H1 (cell line): ENCODE data around the gene UNC93A. TPM values are rescaled to one million over a fixed set of nuclear protein-coding genes. Genes with fewer than 3 reads are reported as not detected.
"Not testable (repeated sequence)": the region's sequence is repeated elsewhere in the genome, so short reads cannot be mapped to it uniquely, and the experiment has no call there.

Source experiments
- CTCF ChIA-PET: fragments of 300-600 bp; sonication (Branson Sonifier 250); formaldehyde crosslinking; loops from one replicate; lab custom pipeline; 2021; ENCODE audit not compliant: partially characterized antibody; lab: Charles Lee
- POLR2A ChIA-PET: fragments of 300-600 bp; sonication (Branson Sonifier 250); formaldehyde crosslinking; loops from one replicate; lab custom pipeline; 2021; ENCODE audit warnings: inconsistent platforms; ENCODE audit not compliant: partially characterized antibody; lab: Charles Lee
- DNase-seq, 2 experiments: peaks; one replicate each; pipeline versions ENCODE4 v3.0.0 to v3.0.0-alpha.2; 2010 to 2022; ENCODE audit warnings: low spot score in 2 of 2, low read depth in 1 of 2, mixed read lengths in 1 of 2
- FAIRE-seq: peaks from 2 replicates; lab custom pipeline; 2011; peaks lifted over from hg19 to GRCh38; lab: Jason Lieb, UNC
- H2AFZ ChIP-seq: 2 replicates; pipeline ENCODE4 v1.8.1; 2012; ENCODE audit warnings: low read length, inconsistent platforms
- H2AK5ac ChIP-seq: 2 replicates; pipeline ENCODE4 v1.6.1; 2013; ENCODE audit warnings: low read depth, low read length
- H2BK120ac ChIP-seq: replicated peaks from 2 replicates; pipeline ENCODE3; 2013; ENCODE audit warnings: low read depth, low read length, inconsistent platforms
- H2BK12ac ChIP-seq: 2 replicates; pipeline ENCODE4 v1.6.1; 2013; ENCODE audit warnings: low read depth, low read length
- H2BK15ac ChIP-seq: 2 replicates; pipeline ENCODE4 v1.6.1; 2013; ENCODE audit warnings: low read length
- H2BK20ac ChIP-seq: 2 replicates; pipeline ENCODE4 v1.6.1; 2013; ENCODE audit warnings: low read length
- H2BK5ac ChIP-seq: 2 replicates; pipeline ENCODE4 v1.6.1; 2013; ENCODE audit warnings: low read depth, low read length
- H3K14ac ChIP-seq: 2 replicates; pipeline ENCODE4 v1.6.1; 2013; ENCODE audit warnings: inconsistent platforms; ENCODE audit not compliant: insufficient read length
- H3K18ac ChIP-seq: 2 replicates; pipeline ENCODE4 v1.6.1; 2013; ENCODE audit warnings: low read length; ENCODE audit errors: extremely low read depth
- H3K23ac ChIP-seq: 2 replicates; pipeline ENCODE4 v1.6.1; 2013; ENCODE audit warnings: inconsistent platforms; ENCODE audit not compliant: insufficient read length
- H3K23me2 ChIP-seq: 2 replicates; pipeline ENCODE4 v1.6.1; 2013; ENCODE audit warnings: low read depth, low read length
- H3K27ac ChIP-seq: 2 replicates; pipeline ENCODE4 v1.6.1; 2011; ENCODE audit warnings: low read depth, low read length, inconsistent platforms
- H3K27me3 ChIP-seq, 4 experiments: replicated peaks in 1 of 4; 1 replicate in 1 of 4; 2 replicates in 3 of 4; pipeline versions ENCODE4 v1.6.1 to v1.8.1; 2011 to 2013; ENCODE audit warnings: low read length in 3 of 4, mild to moderate bottlenecking in 3 of 4, inconsistent platforms in 2 of 4, mixed read lengths in 2 of 4, moderate library complexity in 1 of 4; ENCODE audit not compliant: control insufficient read depth in 3 of 4, insufficient read depth in 3 of 4; ENCODE audit errors: extremely low read depth in 1 of 4
- H3K36me3 ChIP-seq, 4 experiments: 2 replicates each; pipeline versions ENCODE4 v1.6.1 to v1.8.1; 2011 to 2013; ENCODE audit warnings: mild to moderate bottlenecking in 4 of 4, low read length in 3 of 4, moderate library complexity in 2 of 4, control low read depth in 1 of 4, inconsistent platforms in 1 of 4; ENCODE audit not compliant: insufficient read depth in 4 of 4, control insufficient read depth in 2 of 4
- H3K4ac ChIP-seq: replicated peaks from 2 replicates; pipeline ENCODE3; 2013; ENCODE audit warnings: low read length, low read depth, mixed read lengths, inconsistent platforms; ENCODE audit not compliant: insufficient read length
- H3K4me1 ChIP-seq, 4 experiments: replicated peaks in 1 of 4; 1 replicate in 1 of 4; 2 replicates in 3 of 4; pipeline versions ENCODE4 v1.6.1 to v1.8.1; 2011 to 2013; ENCODE audit warnings: low read length in 3 of 4, inconsistent platforms in 2 of 4, mixed read lengths in 1 of 4; ENCODE audit not compliant: insufficient read depth in 4 of 4, control insufficient read depth in 3 of 4
- H3K4me2 ChIP-seq, 2 experiments: 2 replicates each; pipeline versions ENCODE4 v1.6.1 to v1.8.1; 2011 to 2013; ENCODE audit warnings: low read depth in 2 of 2, low read length in 2 of 2, control low read depth in 1 of 2, inconsistent platforms in 1 of 2, mild to moderate bottlenecking in 1 of 2; ENCODE audit not compliant: insufficient read depth in 1 of 2
- H3K4me3 ChIP-seq, 4 experiments: fragments of 200-600, 300-600 bp in 1 of 4; sonication (generic), shearing (Covaris generic), sonication (Bioruptor Twin) in 1 of 4; 2 replicates each; pipeline versions ENCODE4 v1.5.1 to v1.8.1; 2011 to 2016; ENCODE audit warnings: low read length in 4 of 4, low read depth in 3 of 4, control low read depth in 2 of 4, inconsistent platforms in 2 of 4, mild to moderate bottlenecking in 2 of 4, mixed read lengths in 1 of 4, moderate library complexity in 1 of 4; ENCODE audit not compliant: insufficient read depth in 2 of 4; ENCODE audit errors: extremely low read depth in 1 of 4
- H3K56ac ChIP-seq: replicated peaks from 2 replicates; pipeline ENCODE3; 2013; ENCODE audit warnings: low read depth, mild to moderate bottlenecking, mixed read lengths, low read length, inconsistent platforms; ENCODE audit not compliant: insufficient read length
- H3K79me1 ChIP-seq: 2 replicates; pipeline ENCODE4 v1.6.1; 2013; ENCODE audit warnings: low read depth, low read length, control low read depth
- H3K79me2 ChIP-seq, 2 experiments: 2 replicates each; pipeline versions ENCODE4 v1.6.1 to v1.8.1; 2012 to 2013; ENCODE audit warnings: low read length in 2 of 2, mild to moderate bottlenecking in 2 of 2, inconsistent platforms in 1 of 2; ENCODE audit not compliant: insufficient read depth in 2 of 2, control insufficient read depth in 1 of 2
- H3K9ac ChIP-seq, 4 experiments: replicated peaks in 1 of 4; 1 replicate in 1 of 4; 2 replicates in 3 of 4; pipeline versions ENCODE4 v1.6.1 to v1.8.1; 2011 to 2013; ENCODE audit warnings: low read depth in 3 of 4, low read length in 3 of 4, control low read depth in 2 of 4, mild to moderate bottlenecking in 2 of 4, moderate library complexity in 2 of 4, inconsistent platforms in 1 of 4; ENCODE audit errors: extremely low read depth in 1 of 4
- H3K9me3 ChIP-seq, 2 experiments: 2 replicates each; pipeline versions ENCODE4 v1.6.1 to v1.8.1; 2012 to 2013; ENCODE audit warnings: mild to moderate bottlenecking in 2 of 2, moderate library complexity in 2 of 2, control low read depth in 1 of 2, inconsistent platforms in 1 of 2, low read depth in 1 of 2, low read length in 1 of 2, mixed read lengths in 1 of 2; ENCODE audit not compliant: insufficient read depth in 2 of 2
- H4K20me1 ChIP-seq, 2 experiments: replicated peaks in 1 of 2; 2 replicates each; pipeline versions ENCODE3 to v1.8.1; 2011 to 2013; ENCODE audit warnings: inconsistent platforms in 2 of 2, low read length in 2 of 2, mild to moderate bottlenecking in 1 of 2; ENCODE audit not compliant: insufficient read depth in 2 of 2, control insufficient read depth in 1 of 2
- H4K5ac ChIP-seq: 2 replicates; pipeline ENCODE4 v1.6.1; 2013; ENCODE audit warnings: low read length, low read depth, mixed read lengths, inconsistent platforms; ENCODE audit not compliant: insufficient read length
- H4K8ac ChIP-seq: 2 replicates; pipeline ENCODE4 v1.8.0; 2013; ENCODE audit warnings: mild to moderate bottlenecking, moderate library complexity, low read length, inconsistent platforms; ENCODE audit not compliant: insufficient read depth; ENCODE audit errors: extremely low read depth
- H4K91ac ChIP-seq: replicated peaks from 2 replicates; pipeline ENCODE3; 2013; ENCODE audit warnings: low read length, mixed read lengths, inconsistent platforms; ENCODE audit not compliant: insufficient read length
- CTCF ChIP-seq, 3 experiments: IDR thresholded peaks; 1 replicate in 2 of 3; 2 replicates in 1 of 3; pipeline versions ENCODE4 v1.5.1 to v1.6.1; 2011; ENCODE audit warnings: low read length in 3 of 3, mild to moderate bottlenecking in 3 of 3, inconsistent platforms in 2 of 3, low read depth in 1 of 3, moderate library complexity in 1 of 3; ENCODE audit not compliant: insufficient read depth in 1 of 3; ENCODE audit errors: control extremely low read depth in 1 of 3
- E2F6 ChIP-seq: IDR thresholded peaks from 2 replicates; pipeline ENCODE4 v1.6.1; 2012; ENCODE audit warnings: inconsistent platforms
- MAX ChIP-seq: IDR thresholded peaks from 2 replicates; pipeline ENCODE4 v1.6.1; 2012; ENCODE audit warnings: inconsistent platforms
- RAD21 ChIP-seq, 2 experiments: IDR thresholded peaks in 1 of 2; conservative IDR thresholded peaks in 1 of 2; 2 replicates each; pipeline ENCODE4 v1.6.1; 2011; ENCODE audit warnings: low read depth in 2 of 2, low read length in 2 of 2, improper control_type of control experiment in 1 of 2, inconsistent platforms in 1 of 2, mild to moderate bottlenecking in 1 of 2, moderate library complexity in 1 of 2
- WGBS, 2 experiments: shearing (Covaris generic) in 1 of 2; methylation state at CpG; one replicate each; pipeline versions ENCODE4 v1.1.6 to v1.1.7; 2013 to 2015; ENCODE audit warnings: low lambda C conversion rate in 2 of 2, mixed read lengths in 2 of 2, inconsistent platforms in 1 of 2, low coverage in 1 of 2, missing lambda C conversion rate in 1 of 2; ENCODE audit not compliant: insufficient replicate concordance in 2 of 2, insufficient coverage in 1 of 2, insufficient read length in 1 of 2; ENCODE audit errors: extremely low coverage in 1 of 2, missing lambda C conversion rate in 1 of 2; 5-methylcytosine and 5-hydroxymethylcytosine counted together
- polyA plus RNA-seq, 7 experiments: library from polyadenylated mRNA; depleted of rRNA in 3 of 7; stranded (reverse) in 5 of 7; unstranded in 2 of 7; fragments of >200 nt in 5 of 7; fragments of 200-250 nt in 2 of 7; gene quantifications; 1 replicate in 5 of 7; 2 replicates in 1 of 7; 4 replicates in 1 of 7; pipeline versions ENCODE4 v1.2.1 to v1.2.3, GENCODE V29; 2011 to 2013; ENCODE audit warnings: missing spikeins in 2 of 7, mixed read lengths in 2 of 7
- total RNA-seq: library from RNA; stranded (reverse); fragmentation: NEBNext Ultra II Directional; extraction: Animal tissue kit (Norgen Biotek cat#: 25700); gene quantifications from 2 replicates; pipeline ENCODE4 v1.2.1, GENCODE V29; 2021

The UNC93A gene
- total and polyA plus RNA-seq, 2 of the 8 experiments (the other 6 are each of a cell fraction or from before 2014, with no cell fraction given): 0.39 TPM; not detected in 1

GRCh38 chr6:167288591-167289225, 2.4 kb upstream of the UNC93A start:
- H3K23me2 ChIP-seq, H3K27ac ChIP-seq, H3K23ac ChIP-seq, H3K36me3 ChIP-seq, H4K5ac ChIP-seq, H3K27me3 ChIP-seq, H2BK12ac ChIP-seq, H3K4ac ChIP-seq, H3K9ac ChIP-seq, H3K56ac ChIP-seq, H2BK5ac ChIP-seq, H2AK5ac ChIP-seq, H3K4me1 ChIP-seq, H3K18ac ChIP-seq, H2BK20ac ChIP-seq, H2BK15ac ChIP-seq, H3K79me2 ChIP-seq, H3K4me3 ChIP-seq, H3K9me3 ChIP-seq, POLR2A ChIA-PET, H4K8ac ChIP-seq, H3K79me1 ChIP-seq, H3K4me2 ChIP-seq, H4K91ac ChIP-seq, H2AFZ ChIP-seq, H4K20me1 ChIP-seq, H2BK120ac ChIP-seq, H3K14ac ChIP-seq: not testable (repeated sequence)
- TF ChIP-seq E2F6: peak; percentile 21; the same call in 1 of the 2 replicates
- peak; percentile 64 to 66 for TF ChIP-seq RAD21 (IDR thresholded peaks at IDR 0.05 in 1 of 2, conservative IDR thresholded peaks at IDR 0.05 in 1 of 2; ENCODE audit: low read depth in 2 of 2, low read length in 2 of 2)
- TF ChIP-seq MAX: peak; percentile 65
- TF ChIP-seq CTCF (IDR thresholded peaks at IDR 0.05; ENCODE audit: control extremely low read depth in 1 of 3, insufficient read depth in 1 of 3, low read depth in 1 of 3, low read length in 3 of 3): peak in 2 of 3 experiments; percentile 49 to 54; a peak in 3 of 4 replicates
- CTCF ChIA-PET: interaction anchor here (0.9 to 4.5 kb wide), 13 partner anchors 11 to 74 kb away, joined by 3 to 27 read pairs (median 5); no protein-coding TSS in a partner anchor
- 21% methylated on average over 14 of the region's 14 CpGs; no CpG with 5 or more reads in 1 of the 2 experiments for WGBS, 2 experiments
- DNase-seq (peak in 1 of 2 experiments; percentile 76), FAIRE-seq (peak; percentile 100)
